Testis (tissue), 3 donors: Measurements from ENCODE around the gene ESRRA. TPM values are rescaled to one million over a fixed set of nuclear protein-coding genes. Genes with fewer than 3 reads are reported as not detected.
"Not testable (repeated sequence)": the region's sequence is repeated elsewhere in the genome, so short reads cannot be mapped to it uniquely, and the experiment has no call there.

Experiments
- DNase-seq: peaks from one replicate; pipeline ENCODE4 v3.0.0-alpha.2; 2019
- H3K27ac ChIP-seq, 2 donors: fragments of 200-600 bp; sonication (generic); one replicate each; pipeline ENCODE4 v1.5.1; 2019
- H3K27me3 ChIP-seq: fragments of 200-600 bp; sonication (generic); one replicate; pipeline ENCODE4 v1.5.1; 2019
- H3K36me3 ChIP-seq: fragments of 200-600 bp; sonication (generic); one replicate; pipeline ENCODE4 v1.5.1; 2017; ENCODE audit warnings: low read depth; ENCODE audit errors: missing control alignments
- H3K4me1 ChIP-seq: fragments of 200-600 bp; sonication (generic); one replicate; pipeline ENCODE4 v1.5.1; 2019
- H3K4me3 ChIP-seq, 2 donors: fragments of 200-600 bp; sonication (generic); one replicate each; pipeline ENCODE4 v1.5.1; 2017 to 2019
- H3K9me3 ChIP-seq: fragments of 200-600 bp; sonication (generic); one replicate; pipeline ENCODE4 v1.5.1; 2017
- CTCF ChIP-seq, 3 experiments: fragments of 450-650 bp in 2 of 3; fragments of 200-600 bp in 1 of 3; sonication (generic) in 1 of 3; IDR thresholded peaks; one replicate each; pipeline ENCODE4 v1.5.1; 2016 to 2019; ENCODE audit warnings: antibody characterized with exemption in 3 of 3, mild to moderate bottlenecking in 2 of 3, moderate library complexity in 1 of 3
- POLR2A ChIP-seq: fragments of 450-650 bp; IDR thresholded peaks from one replicate; pipeline ENCODE4 v1.6.1; 2017; ENCODE audit warnings: antibody characterized with exemption, mild to moderate bottlenecking, moderate library complexity
- WGBS, 2 donors: methylation state at CpG; one replicate each; pipeline ENCODE4 v1.1.5; 2018; 5-methylcytosine and 5-hydroxymethylcytosine counted together
- intact Hi-C: fragments of 100-400 bp; cut with DNase I; formaldehyde crosslinking; loops from one replicate; pipeline ENCODE4 v1.15.1; 2023; ENCODE audit warnings: low total_unique reads
- polyA plus RNA-seq: library from polyadenylated mRNA; stranded (reverse); fragments of 350-450 nt; fragmentation: Illumina TruSeq; extraction: RNeasy Lipid Tissue Mini Kit (QIAGEN cat#74804); gene quantifications from one replicate; pipeline ENCODE4 v1.2.3, GENCODE V29; 2014; ENCODE audit warnings: low read depth, low replicate concordance; ENCODE audit not compliant: insufficient read depth
- total RNA-seq, 2 donors: library from RNA; depleted of rRNA; stranded (reverse); fragments of >200 nt; gene quantifications; one replicate each; pipeline ENCODE4 v1.2.3, GENCODE V29; 2016

ESRRA gene
- total and polyA plus RNA-seq, 3 donors from 2014 or later: 13.7 to 22.0 (median 19.3) TPM

- Histone ChIP-seq H3K4me1 (peaks cover 9% of the 10 kb centered on the region), H3K4me3 (peak overlapping the region; percentile 73 to 74), H3K9me3 (no peaks in the 10 kb centered on the region), H3K27me3 (no peaks in the 10 kb centered on the region), H3K27ac (peak overlapping the region; percentile 55 to 75), H3K36me3 (no peaks in the 10 kb centered on the region)
- intact Hi-C loops: no loop called here
- TF ChIP-seq CTCF (IDR thresholded peaks at IDR 0.05): no peak
- TF ChIP-seq POLR2A: no peak
- 26% methylated on average over 9 of the region's 9 CpGs; no CpG with 5 or more reads in 1 of the 2 donors for WGBS, 2 donors
- DNase-seq: no peak
Measured at GRCh38 chr11:64306563-64306875, 1.2 kb downstream of the ESRRA start.

GRCh38 chr11:64306876-64307622 is 1.7 kb downstream of the ESRRA start:
- TF ChIP-seq CTCF (IDR thresholded peaks at IDR 0.05) (no peak), POLR2A (no peak)
- Histone ChIP-seq H3K27me3 (no peaks in the 10 kb centered on the region), H3K36me3 (no peaks in the 10 kb centered on the region), H3K4me1 (peaks cover 9% of the 10 kb centered on the region), H3K4me3 (no peak overlapping the region), H3K9me3 (no peaks in the 10 kb centered on the region), H3K27ac (no peak overlapping the region)
- DNase-seq: no peak
- 68 to 78% methylated on average over 8 to 15 of the region's 15 CpGs for WGBS, 2 donors
- intact Hi-C loops: no loop called here

GRCh38 chr11:64307795-64308194 is 2.5 kb downstream of the ESRRA start:
- intact Hi-C loops, H3K27me3 ChIP-seq, H3K27ac ChIP-seq, DNase-seq, H3K9me3 ChIP-seq, H3K36me3 ChIP-seq, H3K4me1 ChIP-seq, H3K4me3 ChIP-seq: not testable (repeated sequence)
- WGBS, 2 donors: 94% methylated on average over 5 of the region's 5 CpGs

GRCh38 chr11:64312947-64313346 is 7.6 kb downstream of the ESRRA start:
- no peak for DNase-seq
- H3K27ac ChIP-seq: no peak overlapping the region
- no peaks in the 10 kb centered on the region for H3K9me3 ChIP-seq
- no peaks in the 10 kb centered on the region for H3K36me3 ChIP-seq
- WGBS, 2 donors: 88% methylated on average over 10 of the region's 10 CpGs
- no peak for TF ChIP-seq CTCF (IDR thresholded peaks at IDR 0.05)
- TF ChIP-seq POLR2A: no peak
- no peaks in the 10 kb centered on the region for H3K27me3 ChIP-seq
- no peaks in the 10 kb centered on the region for H3K4me1 ChIP-seq
- H3K4me3 ChIP-seq: no peak overlapping the region
- intact Hi-C loops: no loop called here

GRCh38 chr11:64313491-64314145 is 8.3 kb downstream of the ESRRA start:
- WGBS, 2 donors: 70 to 77% methylated on average over 10 to 16 of the region's 18 CpGs
- Histone ChIP-seq H3K27me3 (no peaks in the 10 kb centered on the region), H3K4me3 (no peak overlapping the region), H3K27ac (peak overlapping the region; percentile 42 to 71), H3K9me3 (no peaks in the 10 kb centered on the region), H3K36me3 (no peaks in the 10 kb centered on the region), H3K4me1 (no peaks in the 10 kb centered on the region)
- no peak for TF ChIP-seq CTCF (IDR thresholded peaks at IDR 0.05)
- TF ChIP-seq POLR2A: no peak
- intact Hi-C loops: no loop called here
- peak; percentile 55 for DNase-seq
